IMR-90 (cell line): ENCODE measurements around the gene LYSMD2. TPM values are rescaled to one million over a fixed set of nuclear protein-coding genes. Genes with fewer than 3 reads are reported as not detected.

Experiments
- ATAC-seq: fragments of 200-7000 bp; cut with Tn5 transposase; 2 replicates; pipeline ENCODE4 v1.9.1; 2020; ENCODE audit warnings: low read depth, mild to moderate bottlenecking, moderate library complexity
- BruUV-seq: library from RNA; stranded (reverse); fragments of 400-500 nt; replicated peaks from 2 replicates; lab custom pipeline; 2021; lab: Mats Ljungman, UMichigan
- CTCF ChIA-PET: fragments of 300-600 bp; formaldehyde crosslinking; extraction: SDS; loops from one replicate; lab custom pipeline; 2021; ENCODE audit warnings: antibody characterized with exemption; lab: Yijun Ruan, JAX
- POLR2A ChIA-PET: fragments of 300-600 bp; sonication (Branson Sonifier 250); formaldehyde crosslinking; loops from one replicate; lab custom pipeline; 2022; ENCODE audit warnings: antibody characterized with exemption; ENCODE audit not compliant: unreplicated experiment; lab: Charles Lee
- DNase-seq: peaks from one replicate; pipeline ENCODE4 v3.0.0; 2013
- H2AFZ ChIP-seq: replicated peaks from 2 replicates; pipeline ENCODE3; 2013; ENCODE audit warnings: low read length, mild to moderate bottlenecking; ENCODE audit not compliant: poor library complexity
- H2AK5ac ChIP-seq: 2 replicates; pipeline ENCODE4 v1.6.1; 2013; ENCODE audit warnings: low read depth, low read length, inconsistent platforms
- H2AK9ac ChIP-seq: replicated peaks from 2 replicates; pipeline ENCODE3; 2013; ENCODE audit warnings: mild to moderate bottlenecking, low read depth, low read length, moderate library complexity; ENCODE audit not compliant: poor library complexity
- H2BK120ac ChIP-seq: 2 replicates; pipeline ENCODE4 v1.6.1; 2013; ENCODE audit warnings: low read depth, low read length, inconsistent platforms
- H2BK15ac ChIP-seq: 3 replicates; pipeline ENCODE4 v1.6.1; 2013; ENCODE audit warnings: low read depth, low read length, inconsistent platforms
- H2BK20ac ChIP-seq: 2 replicates; pipeline ENCODE4 v1.6.1; 2013; ENCODE audit warnings: low read depth, mild to moderate bottlenecking, inconsistent platforms, low read length, moderate library complexity
- H2BK5ac ChIP-seq: 2 replicates; pipeline ENCODE4 v1.6.1; 2013; ENCODE audit warnings: mild to moderate bottlenecking, low read depth, low read length, inconsistent platforms; ENCODE audit not compliant: poor library complexity, severe bottlenecking
- H3K14ac ChIP-seq: replicated peaks from 2 replicates; pipeline ENCODE4 v1.6.1; 2013; ENCODE audit warnings: low read depth, low read length, inconsistent platforms
- H3K18ac ChIP-seq: 2 replicates; pipeline ENCODE4 v1.6.1; 2013; ENCODE audit warnings: low read depth, low read length, control low read depth
- H3K23ac ChIP-seq: 2 replicates; pipeline ENCODE4 v1.6.1; 2013; ENCODE audit warnings: low read depth, low read length, inconsistent platforms
- H3K27ac ChIP-seq: 2 replicates; pipeline ENCODE4 v1.5.1; 2013; ENCODE audit warnings: mild to moderate bottlenecking, control low read depth, low read length; ENCODE audit not compliant: insufficient read depth
- H3K27me3 ChIP-seq: 2 replicates; pipeline ENCODE4 v1.6.1; 2013; ENCODE audit warnings: low read length; ENCODE audit not compliant: control insufficient read depth, insufficient read depth
- H3K36me3 ChIP-seq: 2 replicates; pipeline ENCODE4 v1.6.1; 2013; ENCODE audit warnings: low read length, mixed read lengths; ENCODE audit not compliant: control insufficient read depth, insufficient read depth
- H3K4ac ChIP-seq: 2 replicates; pipeline ENCODE4 v1.6.1; 2013; ENCODE audit warnings: low read depth, low read length, inconsistent platforms
- H3K4me1 ChIP-seq: 2 replicates; pipeline ENCODE4 v1.6.1; 2013; ENCODE audit warnings: low read length, mixed read lengths; ENCODE audit not compliant: control insufficient read depth, insufficient read depth
- H3K4me2 ChIP-seq: 2 replicates; pipeline ENCODE4 v1.6.1; 2013; ENCODE audit warnings: low read depth, mild to moderate bottlenecking, control low read depth, low read length, moderate library complexity
- H3K4me3 ChIP-seq: 2 replicates; pipeline ENCODE4 v1.5.1; 2013; ENCODE audit warnings: low read depth, mild to moderate bottlenecking, control low read depth, low read length, moderate library complexity; ENCODE audit not compliant: insufficient read depth
- H3K56ac ChIP-seq: 2 replicates; pipeline ENCODE4 v1.6.1; 2013; ENCODE audit warnings: low read length, inconsistent platforms; ENCODE audit not compliant: insufficient read depth; ENCODE audit errors: extremely low read depth
- H3K79me1 ChIP-seq, 2 experiments: 2 replicates each; pipeline ENCODE4 v1.6.1; 2013; ENCODE audit warnings: low read length in 2 of 2, inconsistent platforms in 1 of 2, low read depth in 1 of 2
- H3K9ac ChIP-seq: 2 replicates; pipeline ENCODE4 v1.6.1; 2013; ENCODE audit warnings: low read depth, low read length, control low read depth
- H3K9me1 ChIP-seq: 2 replicates; pipeline ENCODE4 v1.6.1; 2013; ENCODE audit warnings: low read length, inconsistent platforms; ENCODE audit not compliant: insufficient read depth
- H3K9me3 ChIP-seq: 2 replicates; pipeline ENCODE4 v1.6.1; 2013; ENCODE audit warnings: low read length; ENCODE audit not compliant: control insufficient read depth, insufficient read depth
- H4K20me1 ChIP-seq: 2 replicates; pipeline ENCODE4 v1.6.1; 2013; ENCODE audit warnings: low read length, inconsistent platforms; ENCODE audit not compliant: insufficient read depth
- H4K5ac ChIP-seq: 2 replicates; pipeline ENCODE4 v1.6.1; 2013; ENCODE audit warnings: mild to moderate bottlenecking, low read depth, low read length, control low read depth
- H4K8ac ChIP-seq, 2 experiments: 2 replicates each; pipeline ENCODE4 v1.6.1; 2013; ENCODE audit warnings: low read depth in 2 of 2, low read length in 2 of 2, control low read depth in 1 of 2, inconsistent platforms in 1 of 2
- H4K91ac ChIP-seq: 2 replicates; pipeline ENCODE4 v1.6.1; 2013; ENCODE audit warnings: low read depth, low read length, inconsistent platforms; ENCODE audit not compliant: insufficient read depth
- CEBPB ChIP-seq: IDR thresholded peaks from 2 replicates; pipeline ENCODE4 v1.6.1; 2012; ENCODE audit warnings: low read depth, low read length, improper control_type of control experiment
- CHD1 ChIP-seq: IDR thresholded peaks from 2 replicates; pipeline ENCODE4 v1.6.1; 2012; ENCODE audit warnings: low read depth, low read length, improper control_type of control experiment
- FOS ChIP-seq: fragments of 150-350 bp; IDR thresholded peaks from 2 replicates; pipeline ENCODE4 v1.6.1; 2016; ENCODE audit warnings: low read depth, low read length
- MAFK ChIP-seq: IDR thresholded peaks from 2 replicates; pipeline ENCODE4 v1.6.1; 2012; ENCODE audit warnings: low read depth, low read length, improper control_type of control experiment
- MAZ ChIP-seq: IDR thresholded peaks from 2 replicates; pipeline ENCODE4 v1.6.1; 2012; ENCODE audit warnings: low read depth, mild to moderate bottlenecking, low read length, improper control_type of control experiment, moderate library complexity, borderline replicate concordance
- MXI1 ChIP-seq: IDR thresholded peaks from 2 replicates; pipeline ENCODE4 v1.6.1; 2012; ENCODE audit warnings: low read depth, mild to moderate bottlenecking, low read length, moderate library complexity, borderline replicate concordance
- POLR2A ChIP-seq: IDR thresholded peaks from 2 replicates; pipeline ENCODE4 v1.6.1; 2012; ENCODE audit warnings: mild to moderate bottlenecking, low read depth, low read length
- RAD21 ChIP-seq: IDR thresholded peaks from 2 replicates; pipeline ENCODE4 v1.6.1; 2012; ENCODE audit warnings: low read length, improper control_type of control experiment
- RCOR1 ChIP-seq: IDR thresholded peaks from 2 replicates; pipeline ENCODE4 v1.6.1; 2012; ENCODE audit warnings: mild to moderate bottlenecking, low read length, improper control_type of control experiment; ENCODE audit not compliant: insufficient replicate concordance
- RFX5 ChIP-seq: IDR thresholded peaks from 2 replicates; pipeline ENCODE4 v1.8.0; 2012; ENCODE audit warnings: low read depth, mild to moderate bottlenecking, low read length, moderate library complexity
- SMC3 ChIP-seq: fragments of 150-350 bp; IDR thresholded peaks from 2 replicates; pipeline ENCODE4 v1.6.1; 2016; ENCODE audit warnings: low read depth, mild to moderate bottlenecking, antibody characterized with exemption, low read length, moderate library complexity
- WGBS, 2 experiments: methylation state at CpG; one replicate each; pipeline versions ENCODE4 v1.1.5 to v1.1.7; 2013; ENCODE audit warnings: missing lambda C conversion rate in 2 of 2; ENCODE audit not compliant: insufficient read length in 1 of 2; ENCODE audit errors: extremely low coverage in 2 of 2; 5-methylcytosine and 5-hydroxymethylcytosine counted together
- dilution Hi-C: fragments of 300-500 bp; cut with HindIII; formaldehyde crosslinking; loops from one replicate; pipeline ENCODE4 v1.14.3; 2018; ENCODE audit warnings: low sequenced_read_pairs; ENCODE audit not compliant: unreplicated experiment
- in situ Hi-C: fragments of 300-500 bp; cut with MboI; formaldehyde crosslinking; loops from 3 replicates; pipeline ENCODE4 v1.14.3; 2019; ENCODE audit warnings: low sequenced_read_pairs, inconsistent platforms, mixed read lengths
- intact Hi-C: fragments of 100-400 bp; cut with micrococcal nuclease; formaldehyde crosslinking; loops from 2 replicates; pipeline ENCODE4 v1.10.0; 2022
- polyA plus RNA-seq, 3 experiments: library from polyadenylated mRNA; depleted of rRNA; stranded (reverse); fragments of >200 nt; gene quantifications; 2 replicates each; pipeline ENCODE4 v1.2.3, GENCODE V29; 2012; ENCODE audit warnings: low replicate concordance in 1 of 3
- total RNA-seq: library from RNA; depleted of rRNA; stranded (reverse); fragments of >200 nt; gene quantifications from 2 replicates; pipeline ENCODE4 v1.2.3, GENCODE V29; 2012
- TF ChIP-seq, protein P1 (sequence below): conservative IDR thresholded peaks from 2 replicates; pipeline ENCODE4 v1.5.1; 2012; ENCODE audit warnings: mild to moderate bottlenecking, low read depth, low read length, improper control_type of control experiment
- TF ChIP-seq, protein P2 (sequence below): fragments of 150-350 bp; IDR thresholded peaks from 2 replicates; pipeline ENCODE4 v1.6.1; 2016; ENCODE audit warnings: low read depth, mild to moderate bottlenecking, low read length, moderate library complexity, borderline replicate concordance

LYSMD2 gene
- total and polyA plus RNA-seq, 2 of the 4 experiments (the other 2 are of a cell fraction) = 5.9 to 6.0 TPM

- H2AFZ ChIP-seq = no peak overlapping the region
- BruUV-seq = no TSS peak
- H2BK120ac ChIP-seq = no peak overlapping the region
- H3K18ac ChIP-seq = no peak overlapping the region
- dilution Hi-C loops = no loop called here
- H3K36me3 ChIP-seq = no peaks in the 10 kb centered on the region
- no peak overlapping the region for H3K4me3 ChIP-seq
- H4K20me1 ChIP-seq = no peaks in the 10 kb centered on the region; the same call in none of the 2 replicates
- in situ Hi-C loops = no loop called here
- ChIA-PET POLR2A (no interaction called here), CTCF (no interaction called here)
- H2AK5ac ChIP-seq = no peak overlapping the region
- H3K9me3 ChIP-seq = no peaks in the 10 kb centered on the region
- no peak for TF ChIP-seq SMC3
- no peak for TF ChIP-seq CEBPB
- TF ChIP-seq MXI1 = no peak
- no peak for TF ChIP-seq RAD21
- TF ChIP-seq MAZ = no peak
- TF ChIP-seq, protein P1, sequence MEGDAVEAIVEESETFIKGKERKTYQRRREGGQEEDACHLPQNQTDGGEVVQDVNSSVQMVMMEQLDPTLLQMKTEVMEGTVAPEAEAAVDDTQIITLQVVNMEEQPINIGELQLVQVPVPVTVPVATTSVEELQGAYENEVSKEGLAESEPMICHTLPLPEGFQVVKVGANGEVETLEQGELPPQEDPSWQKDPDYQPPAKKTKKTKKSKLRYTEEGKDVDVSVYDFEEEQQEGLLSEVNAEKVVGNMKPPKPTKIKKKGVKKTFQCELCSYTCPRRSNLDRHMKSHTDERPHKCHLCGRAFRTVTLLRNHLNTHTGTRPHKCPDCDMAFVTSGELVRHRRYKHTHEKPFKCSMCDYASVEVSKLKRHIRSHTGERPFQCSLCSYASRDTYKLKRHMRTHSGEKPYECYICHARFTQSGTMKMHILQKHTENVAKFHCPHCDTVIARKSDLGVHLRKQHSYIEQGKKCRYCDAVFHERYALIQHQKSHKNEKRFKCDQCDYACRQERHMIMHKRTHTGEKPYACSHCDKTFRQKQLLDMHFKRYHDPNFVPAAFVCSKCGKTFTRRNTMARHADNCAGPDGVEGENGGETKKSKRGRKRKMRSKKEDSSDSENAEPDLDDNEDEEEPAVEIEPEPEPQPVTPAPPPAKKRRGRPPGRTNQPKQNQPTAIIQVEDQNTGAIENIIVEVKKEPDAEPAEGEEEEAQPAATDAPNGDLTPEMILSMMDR = no peak
- TF ChIP-seq RFX5 = no peak
- no peak for TF ChIP-seq CHD1
- TF ChIP-seq POLR2A = no peak
- TF ChIP-seq RCOR1 = no peak
- TF ChIP-seq MAFK = no peak
- TF ChIP-seq, protein P2, sequence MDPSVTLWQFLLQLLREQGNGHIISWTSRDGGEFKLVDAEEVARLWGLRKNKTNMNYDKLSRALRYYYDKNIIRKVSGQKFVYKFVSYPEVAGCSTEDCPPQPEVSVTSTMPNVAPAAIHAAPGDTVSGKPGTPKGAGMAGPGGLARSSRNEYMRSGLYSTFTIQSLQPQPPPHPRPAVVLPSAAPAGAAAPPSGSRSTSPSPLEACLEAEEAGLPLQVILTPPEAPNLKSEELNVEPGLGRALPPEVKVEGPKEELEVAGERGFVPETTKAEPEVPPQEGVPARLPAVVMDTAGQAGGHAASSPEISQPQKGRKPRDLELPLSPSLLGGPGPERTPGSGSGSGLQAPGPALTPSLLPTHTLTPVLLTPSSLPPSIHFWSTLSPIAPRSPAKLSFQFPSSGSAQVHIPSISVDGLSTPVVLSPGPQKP = no peak
- no peak for TF ChIP-seq FOS
- H2BK20ac ChIP-seq = no peak overlapping the region
- no peak overlapping the region for H3K27ac ChIP-seq
- H3K27me3 ChIP-seq = peaks cover 30% of the 10 kb centered on the region
- intact Hi-C loops = no loop called here
- no peak overlapping the region for H2AK9ac ChIP-seq
- no peak overlapping the region for H4K91ac ChIP-seq
- no peak overlapping the region for H3K4me2 ChIP-seq
- no peak overlapping the region for H3K9ac ChIP-seq
- DNase-seq (no peak), ATAC-seq (no peak)
- no peak overlapping the region for H2BK15ac ChIP-seq
- 0 out of 2 replicates have a peak, but pooled peaks cover 4% of the 10 kb centered on the region for H3K4me1 ChIP-seq
- peaks cover 0 to 6% of the 10 kb centered on the region in 2 experiments; a peak in 1 of 4 replicates for H3K79me1 ChIP-seq
- WGBS, 2 experiments = 79% methylated on average over 5 of the region's 5 CpGs; no CpG with 5 or more reads in 1 of the 2 experiments
- H3K23ac ChIP-seq = no peak overlapping the region
- no peak overlapping the region for H2BK5ac ChIP-seq
- H4K5ac ChIP-seq = no peak overlapping the region
- H3K4ac ChIP-seq = no peak overlapping the region
- H4K8ac ChIP-seq = no peak overlapping the region
- no peaks in the 10 kb centered on the region for H3K9me1 ChIP-seq
- no peak overlapping the region for H3K14ac ChIP-seq
- H3K56ac ChIP-seq = no peak overlapping the region
Observed at GRCh38 chr15:51749307-51749706, 11.9 kb upstream of the LYSMD2 start.
